Activated CD8-positive, alpha-beta T cell treated with anti-CD3 and anti-CD28 coated beads for 36 hours (primary cell): ENCODE data around the gene DAPK2. TPM values are rescaled to one million over a fixed set of nuclear protein-coding genes. Genes with fewer than 3 reads are reported as not detected.

Source experiments
- ATAC-seq: fragments of 200-7000 bp; cut with Tn5 transposase; one replicate; pipeline ENCODE4 v1.10.0; 2021; ENCODE audit warnings: mild to moderate bottlenecking, moderate library complexity
- CTCF ChIA-PET: fragments of 350-600 bp; sonication (Branson Sonifier 250); formaldehyde crosslinking; loops from one replicate; lab custom pipeline; 2021; ENCODE audit warnings: antibody characterized with exemption; lab: Charles Lee
- POLR2A ChIA-PET: fragments of 350-600 bp; sonication (Branson Sonifier 250); formaldehyde crosslinking; loops from one replicate; lab custom pipeline; 2021; ENCODE audit warnings: antibody characterized with exemption; lab: Charles Lee
- DNase-seq: peaks from one replicate; pipeline ENCODE4 v3.0.0-alpha.2; 2020
- H3K27ac Mint-ChIP-seq: one replicate; pipeline ENCODE4 v1.8.0; 2021; ENCODE audit warnings: mild to moderate bottlenecking, mixed read lengths
- H3K27me3 Mint-ChIP-seq: one replicate; pipeline ENCODE4 v1.8.0; 2021; ENCODE audit warnings: mixed read lengths
- H3K36me3 Mint-ChIP-seq: one replicate; pipeline ENCODE4 v1.8.0; 2021; ENCODE audit warnings: low read depth, mixed read lengths
- H3K4me1 Mint-ChIP-seq: one replicate; pipeline ENCODE4 v1.8.0; 2021; ENCODE audit warnings: low read depth, mixed read lengths
- H3K4me3 Mint-ChIP-seq: one replicate; pipeline ENCODE4 v1.8.0; 2021; ENCODE audit warnings: mild to moderate bottlenecking, moderate library complexity, mixed read lengths
- H3K9me3 Mint-ChIP-seq: one replicate; pipeline ENCODE4 v1.8.0; 2021; ENCODE audit warnings: mixed read lengths
- intact Hi-C: fragments of 100-400 bp; cut with micrococcal nuclease; formaldehyde crosslinking; loops from one replicate; pipeline ENCODE4 v1.10.0; 2022
- total RNA-seq, 2 experiments: library from RNA; stranded (reverse); gene quantifications; one replicate each; pipeline ENCODE4 v1.2.3, GENCODE V29; 2021
- TF ChIP-seq, protein P1 (sequence below): fragments of 200-600 bp; IDR thresholded peaks from one replicate; pipeline ENCODE4 v1.8.0; 2022; ENCODE audit warnings: antibody characterized with exemption, mild to moderate bottlenecking

The DAPK2 gene
- total RNA-seq, 2 experiments from 2014 or later: 1.2 to 1.5 TPM

DNA sequence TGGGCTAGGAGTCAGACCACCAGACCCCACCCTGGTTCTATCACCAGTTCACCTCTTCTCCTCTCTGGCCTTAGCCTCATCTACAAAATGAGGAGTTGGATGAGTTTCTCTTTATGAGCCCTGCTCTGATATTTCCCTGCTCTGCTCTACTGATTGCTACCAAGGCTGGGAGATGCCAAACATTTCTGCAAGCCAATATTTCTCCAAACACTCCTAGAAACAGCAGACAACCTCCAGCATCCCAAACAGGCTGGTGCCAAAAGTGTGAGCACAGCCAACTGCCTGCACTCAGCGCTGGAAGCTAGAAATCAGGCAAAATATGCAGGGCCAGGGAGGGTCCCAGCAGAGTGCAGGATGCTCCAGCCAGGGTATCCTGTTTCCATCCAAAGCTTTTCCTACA lies 10.8 kb downstream of the DAPK2 start:
- TF ChIP-seq, protein P1, sequence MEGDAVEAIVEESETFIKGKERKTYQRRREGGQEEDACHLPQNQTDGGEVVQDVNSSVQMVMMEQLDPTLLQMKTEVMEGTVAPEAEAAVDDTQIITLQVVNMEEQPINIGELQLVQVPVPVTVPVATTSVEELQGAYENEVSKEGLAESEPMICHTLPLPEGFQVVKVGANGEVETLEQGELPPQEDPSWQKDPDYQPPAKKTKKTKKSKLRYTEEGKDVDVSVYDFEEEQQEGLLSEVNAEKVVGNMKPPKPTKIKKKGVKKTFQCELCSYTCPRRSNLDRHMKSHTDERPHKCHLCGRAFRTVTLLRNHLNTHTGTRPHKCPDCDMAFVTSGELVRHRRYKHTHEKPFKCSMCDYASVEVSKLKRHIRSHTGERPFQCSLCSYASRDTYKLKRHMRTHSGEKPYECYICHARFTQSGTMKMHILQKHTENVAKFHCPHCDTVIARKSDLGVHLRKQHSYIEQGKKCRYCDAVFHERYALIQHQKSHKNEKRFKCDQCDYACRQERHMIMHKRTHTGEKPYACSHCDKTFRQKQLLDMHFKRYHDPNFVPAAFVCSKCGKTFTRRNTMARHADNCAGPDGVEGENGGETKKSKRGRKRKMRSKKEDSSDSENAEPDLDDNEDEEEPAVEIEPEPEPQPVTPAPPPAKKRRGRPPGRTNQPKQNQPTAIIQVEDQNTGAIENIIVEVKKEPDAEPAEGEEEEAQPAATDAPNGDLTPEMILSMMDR: no peak
- no peak for DNase-seq
- POLR2A ChIA-PET: no interaction called here
- CTCF ChIA-PET: interaction anchor here (1.5 to 4.8 kb wide), 2 partner anchors 10 to 16 kb away, joined by 3 to 27 read pairs; partner anchors contain the start of gene DAPK2
- H3K4me3 Mint-ChIP-seq: no peak overlapping the region
- H3K4me1 Mint-ChIP-seq: peaks cover 9% of the 10 kb centered on the region
- intact Hi-C loops: no loop called here
- no peaks in the 10 kb centered on the region for H3K36me3 Mint-ChIP-seq
- ATAC-seq: no peak
- no peaks in the 10 kb centered on the region for H3K27me3 Mint-ChIP-seq
- no peaks in the 10 kb centered on the region for H3K9me3 Mint-ChIP-seq
- H3K27ac Mint-ChIP-seq: no peak overlapping the region

DNA sequence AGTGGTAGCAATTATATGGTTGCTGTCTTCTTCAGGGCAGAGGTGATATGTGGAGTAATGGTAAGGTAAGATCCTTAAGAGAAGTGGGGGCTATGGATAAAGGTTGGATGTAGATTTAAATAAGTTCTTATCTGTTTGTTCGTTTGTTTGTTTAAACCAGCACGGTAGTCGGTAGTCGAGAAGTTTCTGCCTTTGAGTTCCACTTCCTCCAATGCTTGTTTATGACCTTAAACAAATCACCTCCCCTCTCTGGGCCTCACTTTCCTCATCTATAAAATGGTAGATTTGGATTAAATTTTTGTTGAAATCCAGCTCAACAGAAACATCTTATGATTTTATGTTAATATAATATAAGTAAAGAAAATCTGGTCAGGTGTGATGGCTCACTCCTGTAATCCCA lies 11.8 kb downstream of the DAPK2 start:
- ATAC-seq (no peak), DNase-seq (no peak)
- Mint-ChIP-seq H3K9me3 (no peaks in the 10 kb centered on the region), H3K4me3 (no peak overlapping the region), H3K36me3 (no peaks in the 10 kb centered on the region), H3K27me3 (no peaks in the 10 kb centered on the region), H3K4me1 (peaks cover 17% of the 10 kb centered on the region), H3K27ac (no peak overlapping the region)
- POLR2A ChIA-PET: no interaction called here
- TF ChIP-seq, protein P1: no peak
- intact Hi-C loops: no loop called here
- CTCF ChIA-PET: interaction anchor here (0.8 to 4.8 kb wide), 3 partner anchors 11 to 31 kb away, joined by 3 to 27 read pairs (median 3); partner anchors contain the start of gene DAPK2

DNA sequence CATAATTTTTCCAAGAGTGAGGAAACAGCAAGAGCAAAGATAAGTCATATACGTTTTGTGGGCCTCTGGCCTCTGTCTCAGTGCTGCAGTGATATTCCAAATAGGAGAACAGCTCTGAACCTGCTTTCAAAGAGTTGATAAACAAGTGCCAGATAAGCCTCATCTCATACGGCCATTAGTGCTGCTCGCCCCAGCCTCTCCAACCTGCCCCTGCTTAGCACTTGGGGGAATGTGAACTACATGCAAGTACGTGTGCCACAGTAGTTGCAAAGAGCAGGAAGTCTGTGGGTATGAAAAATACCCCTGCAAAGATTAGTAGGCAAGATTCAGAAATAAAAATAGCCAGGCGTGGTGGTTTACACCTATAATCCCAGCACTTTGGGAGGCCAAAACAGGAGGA lies 14.0 kb downstream of the DAPK2 start:
- POLR2A ChIA-PET: no interaction called here
- H3K36me3 Mint-ChIP-seq: no peaks in the 10 kb centered on the region
- H3K9me3 Mint-ChIP-seq: no peaks in the 10 kb centered on the region
- DNase-seq: no peak
- H3K4me3 Mint-ChIP-seq: no peak overlapping the region
- peaks cover 29% of the 10 kb centered on the region for H3K4me1 Mint-ChIP-seq
- TF ChIP-seq, protein P1: no peak
- H3K27me3 Mint-ChIP-seq: no peaks in the 10 kb centered on the region
- CTCF ChIA-PET: interaction anchor here (1.3 kb wide), 1 partner anchor 14 kb away, joined by 3 read pairs; the partner anchor contains the start of gene DAPK2
- H3K27ac Mint-ChIP-seq: no peak overlapping the region
- ATAC-seq: no peak
- intact Hi-C loops: no loop called here

DNA sequence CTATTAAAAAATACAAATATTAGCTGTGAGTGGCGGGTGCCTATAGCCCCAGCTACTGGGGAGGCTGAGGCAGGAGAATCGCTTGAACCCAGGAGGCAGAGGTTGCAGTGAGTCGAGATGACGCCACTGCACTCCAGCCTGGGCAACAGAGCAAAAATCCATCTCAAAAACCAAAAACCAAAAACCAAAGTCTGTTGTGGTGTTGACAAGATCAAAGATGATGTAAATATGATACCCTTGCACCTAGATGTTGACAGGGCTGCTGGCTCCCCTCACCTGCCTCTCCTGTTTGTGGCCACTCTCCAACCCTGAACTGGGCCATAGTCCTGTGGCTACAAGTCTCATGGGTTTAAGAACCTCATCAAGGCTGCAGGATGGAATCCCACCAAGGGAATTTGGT lies 16.2 kb downstream of the DAPK2 start:
- POLR2A ChIA-PET: interaction anchor here (0.7 to 1.8 kb wide), 2 partner anchors 20 to 293 kb away, joined by 3 to 10 read pairs; no protein-coding TSS in a partner anchor
- Mint-ChIP-seq H3K36me3 (no peaks in the 10 kb centered on the region), H3K4me1 (peaks cover 29% of the 10 kb centered on the region), H3K9me3 (no peaks in the 10 kb centered on the region), H3K4me3 (no peak overlapping the region), H3K27ac (no peak overlapping the region), H3K27me3 (no peaks in the 10 kb centered on the region)
- DNase-seq (no peak), ATAC-seq (no peak)
- TF ChIP-seq, protein P1: no peak
- CTCF ChIA-PET: interaction anchor here (1.1 to 1.9 kb wide), 2 partner anchors 16 to 42 kb away, joined by 3 to 10 read pairs; partner anchors contain the start of gene DAPK2
- intact Hi-C loops: no loop called here

DNA sequence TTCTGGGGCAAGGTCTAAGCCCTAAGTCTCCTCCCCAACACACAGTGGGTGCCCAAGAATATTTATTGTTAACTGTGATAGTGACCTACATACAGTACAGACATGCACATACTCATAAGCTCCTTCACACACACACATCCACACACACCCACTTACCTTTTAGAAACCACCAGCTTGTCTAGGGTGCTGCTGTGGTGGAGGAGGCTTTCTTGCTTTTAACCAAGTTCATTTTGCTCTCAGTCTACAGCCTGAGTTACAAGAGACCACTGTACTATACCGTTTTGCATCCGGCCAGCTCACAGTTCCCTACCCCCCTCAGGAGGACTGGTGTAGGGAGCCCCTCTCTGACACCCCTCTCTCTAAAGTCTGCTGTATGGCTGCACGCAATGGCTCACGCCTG lies 16.7 kb downstream of the DAPK2 start:
- Mint-ChIP-seq H3K9me3 (no peaks in the 10 kb centered on the region), H3K27ac (peak overlapping the region; percentile 21), H3K36me3 (no peaks in the 10 kb centered on the region), H3K27me3 (no peaks in the 10 kb centered on the region), H3K4me3 (no peak overlapping the region), H3K4me1 (peaks cover 29% of the 10 kb centered on the region)
- ATAC-seq (peak; percentile 81), DNase-seq (peak; percentile 60)
- ChIA-PET CTCF (interaction anchor here (0.7 to 1.9 kb wide), 6 partner anchors 8 to 128 kb away, joined by 3 to 10 read pairs (median 3); partner anchors contain the start of gene DAPK2), POLR2A (interaction anchor here (0.6 to 1.8 kb wide), 5 partner anchors 19 to 374 kb away, joined by 3 to 10 read pairs (median 3); no protein-coding TSS in a partner anchor)
- intact Hi-C loops: no loop called here
- TF ChIP-seq, protein P1: no peak
